Stomach (tissue), 9 donors: ENCODE results near the gene EDIL3. TPM values are rescaled to one million over a fixed set of nuclear protein-coding genes. Genes with fewer than 3 reads are reported as not detected.

Experiments
- DNase-seq, 2 donors: peaks; one replicate each; pipeline versions ENCODE4 v3.0.0 to v3.0.0-alpha.2; 2013 to 2019
- H3K27ac ChIP-seq, 5 donors: fragments of 200-600 bp in 4 of 5; sonication (generic) in 4 of 5; one replicate each; pipeline ENCODE4 v1.5.1; 2013 to 2019; ENCODE audit warnings: mild to moderate bottlenecking in 1 of 5, moderate library complexity in 1 of 5
- H3K27me3 ChIP-seq, 3 donors: fragments of 200-600 bp; sonication (generic); one replicate each; pipeline ENCODE4 v1.5.1; 2017 to 2019; ENCODE audit warnings: mixed run types in 1 of 3
- H3K36me3 ChIP-seq, 4 donors: fragments of 200-600 bp; sonication (generic); 1 replicate in 3 of 4; 2 replicates in 1 of 4; pipeline ENCODE4 v1.5.1; 2016 to 2019
- H3K4me1 ChIP-seq, 4 donors: fragments of 200-600 bp; sonication (generic); one replicate each; pipeline ENCODE4 v1.5.1; 2016 to 2019
- H3K4me3 ChIP-seq, 4 donors: fragments of 200-600 bp; sonication (generic) in 3 of 4; one replicate each; pipeline ENCODE4 v1.5.1; 2016 to 2019; ENCODE audit warnings: mild to moderate bottlenecking in 1 of 4
- H3K9me3 ChIP-seq, 4 donors: fragments of 200-600 bp; sonication (generic); one replicate each; pipeline ENCODE4 v1.5.1; 2016 to 2019
- EP300 ChIP-seq: sonication (generic); formaldehyde crosslinking; IDR thresholded peaks from one replicate; pipeline ENCODE4 v1.6.1; 2017; ENCODE audit warnings: antibody characterized with exemption
- POLR2A ChIP-seq, 4 donors: fragments of 450-650 bp; IDR thresholded peaks; one replicate each; pipeline ENCODE4 v1.6.1; 2016; ENCODE audit warnings: antibody characterized with exemption in 4 of 4, control low read depth in 2 of 4, mild to moderate bottlenecking in 1 of 4, moderate library complexity in 1 of 4
- POLR2AphosphoS5 ChIP-seq, 3 donors: sonication (generic); formaldehyde crosslinking; IDR thresholded peaks; one replicate each; pipeline ENCODE4 v1.6.1; 2016; ENCODE audit warnings: antibody characterized with exemption in 3 of 3
- WGBS, 5 donors: extraction: QIAGEN DNeasy Blood & Tissue Kit in 3 of 5; methylation state at CpG; one replicate each; pipeline versions ENCODE4 v1.1.5 to v1.1.7; 2013 to 2018; 5-methylcytosine and 5-hydroxymethylcytosine counted together
- intact Hi-C: fragments of 100-400 bp; cut with DNase I; formaldehyde crosslinking; loops from one replicate; pipeline ENCODE4 v1.15.1; 2023; ENCODE audit warnings: low total_unique reads
- polyA plus RNA-seq, 3 donors: library from polyadenylated mRNA; stranded (reverse); fragments of 200-250 nt; gene quantifications; one replicate each; pipeline ENCODE4 v1.2.3, GENCODE V29; 2013
- total RNA-seq, 5 donors: library from RNA; depleted of rRNA; stranded (reverse); fragments of >200 nt; gene quantifications; one replicate each; pipeline versions ENCODE4 v1.1.0 to v1.2.3, GENCODE V29; 2014 to 2016
- TF ChIP-seq, protein P1 (sequence below), 7 experiments: fragments of 450-650 bp in 4 of 7; fragments of 200-600 bp in 3 of 7; sonication (generic) in 3 of 7; IDR thresholded peaks; one replicate each; pipeline ENCODE4 v1.5.1; 2016 to 2019; ENCODE audit warnings: antibody characterized with exemption in 7 of 7, control low read depth in 2 of 7, mild to moderate bottlenecking in 1 of 7
- donor health status: healthy with polysubstance abuse.
- donor health status: Bipolar disorder and iron deficiency.
- donor health status: healthy.

The EDIL3 gene
- total and polyA plus RNA-seq, 8 donors: 2.3 to 75.0 (median 14.4) TPM

DNA sequence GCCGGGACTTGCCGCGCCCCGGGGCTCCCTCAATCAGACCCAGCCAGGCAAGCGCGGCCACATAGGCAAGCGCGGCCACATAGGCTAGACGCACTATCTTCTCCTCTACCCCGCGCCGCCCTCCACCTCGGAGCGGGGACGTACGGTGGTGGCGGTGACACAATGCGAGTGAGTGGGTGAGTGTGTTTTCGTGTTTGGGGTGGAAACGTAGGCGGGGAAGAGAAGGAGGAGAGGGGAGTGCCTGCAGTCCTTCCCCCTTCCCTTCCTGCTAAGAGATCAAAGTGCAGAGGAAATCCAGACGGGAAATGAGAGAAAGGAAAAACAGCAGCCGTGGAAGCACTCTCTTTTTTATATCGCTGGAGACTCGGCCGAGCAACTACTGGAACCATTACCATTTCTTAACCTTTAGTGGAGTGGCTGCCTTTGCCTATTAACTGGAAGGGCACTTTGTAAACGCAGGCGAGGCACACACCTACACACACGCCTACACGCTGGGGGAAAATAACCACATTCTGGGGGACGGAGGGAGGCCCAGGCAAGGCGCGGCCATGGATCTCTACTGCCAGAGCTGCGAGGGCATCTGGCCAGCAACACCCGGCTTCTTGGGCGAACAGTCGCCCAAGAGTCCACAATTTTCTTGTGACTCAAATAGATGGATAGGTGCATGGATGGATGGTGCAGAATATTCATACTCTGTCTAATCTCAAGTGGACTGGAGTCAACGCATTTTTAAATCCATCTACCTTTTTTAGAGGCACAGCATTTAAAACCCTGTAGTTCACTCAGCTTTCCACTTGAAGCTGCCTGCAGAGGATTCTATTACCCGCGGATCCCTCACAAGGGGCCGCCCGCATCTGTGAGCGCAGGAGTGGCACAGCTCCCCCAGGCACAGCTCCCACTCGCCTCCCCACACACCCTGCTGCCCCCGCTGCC lies 2.1 kb downstream of the EDIL3 start:
- 2 to 3% (median 3%) methylated on average over 37 to 45 of the region's 45 CpGs for WGBS, 5 donors
- intact Hi-C loops: no loop called here

DNA sequence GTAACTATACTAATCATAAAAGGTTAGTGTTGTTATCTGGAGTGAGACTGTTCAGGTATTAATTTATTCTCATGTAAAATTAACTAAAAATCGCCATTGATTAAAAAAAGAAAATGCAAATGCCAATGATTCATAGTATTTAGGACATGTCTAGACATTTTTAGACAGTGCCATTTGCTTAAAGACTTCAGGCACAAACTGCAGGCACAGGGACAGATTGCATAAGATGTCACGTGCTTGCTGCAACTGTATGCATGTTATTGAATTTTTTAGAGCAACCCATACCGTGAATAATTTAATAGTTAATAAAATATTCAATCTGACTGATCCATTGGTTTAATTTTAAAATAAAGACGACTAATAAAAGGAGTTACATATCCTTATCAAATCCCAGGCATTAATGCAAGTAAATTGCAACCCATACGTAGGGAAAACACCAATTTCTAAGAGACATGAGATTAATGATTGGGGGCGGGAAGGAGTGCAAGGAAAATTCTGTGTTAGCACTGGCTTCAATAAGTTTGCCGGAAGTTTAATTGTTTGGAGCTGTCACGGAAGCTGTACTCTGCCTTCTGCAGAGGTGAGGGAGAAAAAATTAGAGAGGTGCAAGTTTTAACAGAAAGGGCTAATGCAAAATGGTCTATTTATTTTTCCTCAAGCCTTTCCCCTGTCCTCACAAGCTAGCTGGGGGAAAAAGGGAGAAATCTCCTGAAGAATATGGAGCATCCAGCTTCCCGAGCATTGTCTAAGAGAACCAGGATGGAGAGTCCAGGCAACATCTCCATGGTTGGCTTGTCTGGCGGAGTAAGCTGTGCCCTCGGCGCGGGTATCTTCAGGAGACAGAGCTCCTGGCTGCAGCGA lies 2.9 kb downstream of the EDIL3 start:
- Histone ChIP-seq H3K9me3 (no peaks in the 10 kb centered on the region), H3K36me3 (no peaks in the 10 kb centered on the region), H3K4me3 (peak overlapping the region; percentile 48 to 57 (median 54)), H3K4me1 (peaks cover 0 to 35% (median 26%) of the 10 kb centered on the region in 4 donors), H3K27me3 (peaks cover 4 to 45% (median 35%) of the 10 kb centered on the region in 3 donors), H3K27ac (peak overlapping the region; percentile 71 to 82 (median 80))
- intact Hi-C loops: no loop called here
- no peak for TF ChIP-seq POLR2A (IDR thresholded peaks at IDR 0.05)
- WGBS, 5 donors: 8 to 25% (median 11%) methylated on average over 10 to 14 of the region's 14 CpGs
- DNase-seq: peak in 1 of 2 donors; percentile 23

More for the DNA sequence above, 2.1 kb downstream of the EDIL3 start:
- DNase-seq: peak in 1 of 2 donors; percentile 73
- Histone ChIP-seq H3K27ac (peak overlapping the region; percentile 71 to 82 (median 80)), H3K4me3 (peak overlapping the region; percentile 48 to 57 (median 54)), H3K27me3 (peaks cover 4 to 45% (median 35%) of the 10 kb centered on the region in 3 donors), H3K36me3 (no peaks in the 10 kb centered on the region), H3K9me3 (no peaks in the 10 kb centered on the region), H3K4me1 (peaks cover 0 to 35% (median 26%) of the 10 kb centered on the region in 4 donors)
- no peak for TF ChIP-seq POLR2A (IDR thresholded peaks at IDR 0.05)
- peak in 2 of 3 donors; percentile 30 to 55 for TF ChIP-seq POLR2AphosphoS5 (IDR thresholded peaks at IDR 0.05)

DNA sequence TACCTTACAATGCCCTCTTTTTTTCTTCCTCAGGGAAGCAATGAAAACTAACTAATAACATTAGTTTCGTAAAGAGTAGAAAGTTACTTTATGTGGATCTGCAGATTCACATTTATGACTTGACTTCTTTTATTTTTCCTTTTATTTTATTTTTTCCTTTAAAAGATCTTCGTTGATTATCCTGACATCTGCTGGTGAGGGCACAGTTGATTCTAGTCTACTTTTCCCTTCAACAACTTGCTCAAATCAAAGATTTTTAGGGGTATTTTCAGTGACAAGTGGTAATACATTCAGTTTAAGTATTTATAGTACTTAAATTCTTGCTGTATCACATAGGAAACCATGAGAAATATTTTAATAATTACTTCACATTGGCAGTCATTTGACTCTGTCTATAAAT lies 4.9 kb downstream of the EDIL3 start:
- DNase-seq: no peak
- no peak for TF ChIP-seq EP300
- TF ChIP-seq, protein P1, sequence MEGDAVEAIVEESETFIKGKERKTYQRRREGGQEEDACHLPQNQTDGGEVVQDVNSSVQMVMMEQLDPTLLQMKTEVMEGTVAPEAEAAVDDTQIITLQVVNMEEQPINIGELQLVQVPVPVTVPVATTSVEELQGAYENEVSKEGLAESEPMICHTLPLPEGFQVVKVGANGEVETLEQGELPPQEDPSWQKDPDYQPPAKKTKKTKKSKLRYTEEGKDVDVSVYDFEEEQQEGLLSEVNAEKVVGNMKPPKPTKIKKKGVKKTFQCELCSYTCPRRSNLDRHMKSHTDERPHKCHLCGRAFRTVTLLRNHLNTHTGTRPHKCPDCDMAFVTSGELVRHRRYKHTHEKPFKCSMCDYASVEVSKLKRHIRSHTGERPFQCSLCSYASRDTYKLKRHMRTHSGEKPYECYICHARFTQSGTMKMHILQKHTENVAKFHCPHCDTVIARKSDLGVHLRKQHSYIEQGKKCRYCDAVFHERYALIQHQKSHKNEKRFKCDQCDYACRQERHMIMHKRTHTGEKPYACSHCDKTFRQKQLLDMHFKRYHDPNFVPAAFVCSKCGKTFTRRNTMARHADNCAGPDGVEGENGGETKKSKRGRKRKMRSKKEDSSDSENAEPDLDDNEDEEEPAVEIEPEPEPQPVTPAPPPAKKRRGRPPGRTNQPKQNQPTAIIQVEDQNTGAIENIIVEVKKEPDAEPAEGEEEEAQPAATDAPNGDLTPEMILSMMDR (IDR thresholded peaks at IDR 0.05): no peak
- no peak for TF ChIP-seq POLR2AphosphoS5 (IDR thresholded peaks at IDR 0.05)
- TF ChIP-seq POLR2A (IDR thresholded peaks at IDR 0.05): no peak
- intact Hi-C loops: no loop called here
- Histone ChIP-seq H3K36me3 (no peaks in the 10 kb centered on the region), H3K4me3 (no peak overlapping the region), H3K27ac (peak overlapping the region in 2 of 5 donors; percentile 19 to 40), H3K27me3 (peaks cover 4 to 37% (median 29%) of the 10 kb centered on the region in 3 donors), H3K9me3 (no peaks in the 10 kb centered on the region), H3K4me1 (peaks cover 0 to 30% (median 23%) of the 10 kb centered on the region in 4 donors)
- 57 to 62% (median 61%) methylated on average over 2 of the region's 2 CpGs for WGBS, 5 donors

DNA sequence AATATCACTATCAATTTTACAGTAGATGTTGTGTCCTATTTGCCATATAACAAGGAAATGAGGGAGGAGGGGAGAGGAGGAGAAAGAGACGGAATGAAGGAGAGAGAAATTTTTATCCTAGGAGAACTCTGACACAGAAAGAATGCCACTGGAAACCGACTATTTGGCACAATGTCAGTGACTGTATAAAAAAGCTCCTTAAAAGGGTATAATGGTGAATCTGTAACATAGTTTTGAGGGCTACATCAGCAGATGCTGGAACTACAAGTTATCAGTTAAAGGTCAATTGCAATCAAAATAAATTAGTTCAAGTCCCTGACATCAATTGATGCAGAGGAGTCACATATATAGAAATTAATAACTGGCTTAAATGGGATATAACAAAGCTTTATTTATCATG lies 5.7 kb downstream of the EDIL3 start:
- Histone ChIP-seq H3K9me3 (no peaks in the 10 kb centered on the region), H3K27me3 (peaks cover 4 to 29% (median 21%) of the 10 kb centered on the region in 3 donors), H3K4me1 (peaks cover 0 to 22% (median 18%) of the 10 kb centered on the region in 4 donors), H3K36me3 (no peaks in the 10 kb centered on the region), H3K4me3 (no peak overlapping the region), H3K27ac (peak overlapping the region in 4 of 5 donors; percentile 2 to 40 (median 24))
- WGBS, 5 donors: 35 to 62% (median 59%) methylated on average over 2 of the region's 2 CpGs
- DNase-seq: peak in 1 of 2 donors; percentile 11
- TF ChIP-seq POLR2AphosphoS5 (IDR thresholded peaks at IDR 0.05) (no peak), EP300 (no peak), POLR2A (IDR thresholded peaks at IDR 0.05) (no peak)
- TF ChIP-seq, protein P1 (IDR thresholded peaks at IDR 0.05): no peak
- intact Hi-C loops: no loop called here

DNA sequence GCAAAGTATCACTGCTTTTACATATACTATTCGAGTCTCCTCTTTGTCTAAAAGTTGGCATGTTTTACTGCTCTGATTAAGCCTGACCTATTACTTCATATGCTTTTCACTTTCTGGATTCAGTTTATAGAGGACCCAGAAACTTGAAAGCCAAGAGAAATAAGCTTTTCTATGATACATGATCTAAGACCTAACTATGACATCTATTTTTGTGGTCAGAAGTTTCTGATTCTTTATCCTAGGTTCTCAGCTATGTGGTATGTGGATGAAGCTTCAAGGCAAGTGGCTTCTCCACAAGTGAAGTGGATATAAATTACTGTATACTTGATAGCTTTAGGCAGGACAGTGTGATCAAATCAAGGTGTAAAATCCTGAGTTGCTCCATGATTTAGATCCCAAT lies 6.3 kb downstream of the EDIL3 start:
- no peak for DNase-seq
- WGBS, 5 donors: 37 to 70% (median 48%) methylated on average over 1 of the region's 1 CpG
- TF ChIP-seq POLR2A (IDR thresholded peaks at IDR 0.05) (no peak), POLR2AphosphoS5 (IDR thresholded peaks at IDR 0.05) (no peak), EP300 (no peak)
- TF ChIP-seq, protein P1 (IDR thresholded peaks at IDR 0.05): no peak
- no peak overlapping the region for H3K4me3 ChIP-seq
- peaks cover under 1 to 24% (median 16%) of the 10 kb centered on the region in 3 donors for H3K27me3 ChIP-seq
- intact Hi-C loops: no loop called here
- H3K27ac ChIP-seq: peak overlapping the region in 4 of 5 donors; percentile 2 to 40 (median 22)
- H3K9me3 ChIP-seq: no peaks in the 10 kb centered on the region
- peaks cover 0 to 17% (median 13%) of the 10 kb centered on the region in 4 donors for H3K4me1 ChIP-seq
- H3K36me3 ChIP-seq: no peaks in the 10 kb centered on the region
